Heart right ventricle (tissue), 16 donors: Measurements from ENCODE around the gene SIAH2. TPM values are rescaled to one million over a fixed set of nuclear protein-coding genes. Genes with fewer than 3 reads are reported as not detected.

Source experiments
- ATAC-seq, 8 donors: fragments of 200-7000 bp; cut with Tn5 transposase; one replicate each; pipeline ENCODE4 v1.9.1; 2020; ENCODE audit warnings: mild to moderate bottlenecking in 8 of 8, moderate library complexity in 8 of 8, moderate number of reproducible peaks in 1 of 8
- DNase-seq, 2 donors: peaks; one replicate each; pipeline ENCODE4 v3.0.0-alpha.2; 2020
- H3K27ac ChIP-seq, 10 donors: fragments of 200-600 bp; sonication (generic) in 2 of 10; one replicate each; pipeline versions ENCODE4 v1.5.0 to v1.8.0; 2020 to 2022; ENCODE audit warnings: mild to moderate bottlenecking in 3 of 10
- H3K27me3 ChIP-seq, 7 donors: fragments of 200-600 bp; one replicate each; pipeline ENCODE4 v1.8.0; 2021 to 2022; ENCODE audit warnings: mild to moderate bottlenecking in 2 of 7
- H3K36me3 ChIP-seq, 9 donors: fragments of 200-600 bp; sonication (generic) in 1 of 9; one replicate each; pipeline versions ENCODE4 v1.5.0 to v1.8.0; 2020 to 2022; ENCODE audit warnings: mild to moderate bottlenecking in 2 of 9
- H3K4me1 ChIP-seq, 9 donors: fragments of 200-600 bp; sonication (generic) in 1 of 9; one replicate each; pipeline versions ENCODE4 v1.5.0 to v1.8.0; 2020 to 2022; ENCODE audit warnings: mild to moderate bottlenecking in 4 of 9
- H3K4me3 ChIP-seq, 10 donors: fragments of 200-600 bp; sonication (generic) in 2 of 10; one replicate each; pipeline versions ENCODE4 v1.5.0 to v1.8.0; 2020 to 2022; ENCODE audit warnings: mild to moderate bottlenecking in 7 of 10, moderate library complexity in 2 of 10
- H3K9me3 ChIP-seq, 11 donors: fragments of 200-600 bp in 10 of 11; sonication (generic) in 2 of 11; one replicate each; pipeline versions ENCODE4 v1.5.0 to v1.8.0; 2013 to 2022; ENCODE audit warnings: mild to moderate bottlenecking in 2 of 11, control low read depth in 1 of 11, moderate library complexity in 1 of 11
- CTCF ChIP-seq, 9 donors: fragments of 200-600 bp; sonication (generic) in 2 of 9; IDR thresholded peaks; one replicate each; pipeline versions ENCODE4 v1.5.0 to v1.8.0; 2021 to 2022; ENCODE audit warnings: antibody characterized with exemption in 9 of 9, mild to moderate bottlenecking in 5 of 9, moderate library complexity in 1 of 9
- WGBS, 2 donors: extraction: QIAGEN DNeasy Blood & Tissue Kit; methylation state at CpG; one replicate each; pipeline ENCODE4 v1.1.7; 2013; ENCODE audit warnings: inconsistent platforms in 1 of 2; 5-methylcytosine and 5-hydroxymethylcytosine counted together
- intact Hi-C, 10 donors: fragments of 100-400 bp; cut with DNase I; formaldehyde crosslinking; loops; one replicate each; pipeline versions ENCODE4 v1.11.1 to v1.14.2; 2022
- polyA plus RNA-seq, 2 donors: library from polyadenylated mRNA; stranded (reverse); fragments of 200-250 nt; gene quantifications; one replicate each; pipeline ENCODE4 v1.2.3, GENCODE V29; 2013
- total RNA-seq, 10 donors: library from RNA; stranded (reverse); fragmentation: NEBNext Ultra II Directional in 3 of 10; extraction: Animal tissue kit (Norgen Biotek cat#: 25700) in 3 of 10; gene quantifications; one replicate each; pipeline versions ENCODE4 v1.2.1 to v1.2.4, GENCODE V29; 2021 to 2023
- donor health status: Arrhythmogenic right ventricular cardiomyopathy.
- donor health status: ischemic (EF 13 %, LVEDD 7.1; RV severe dilation, severe dysfunction).
- donor health status: healthy with polysubstance abuse.
- donor health status: DM: no; HTN: yes; CAD: no.
- donor health status: DM: no; HTN: no; CAD: no.
- donor health status: ischemic (EF 25% LVEDD 6.9; RV normal size, moderate dysfunction).
- donor health status: ischemic (EF 25% LVEDD 5.7; RV mildly dilated, moderate dysfunction).
- donor health status: healthy.
- donor health status: DM: yes; HTN: yes; CAD: no.
- donor health status: Ischemic cardiomyopathy.
- donor health status: ischemic (EF 35%, LVEDD 5.7; RV mildly dilated, moderate dysfunction).
- donor health status: nonischemic (EF 11% LVEDD 7.7; RV severe dilation, severe dysfunction).
- donor health status: DM: yes; HTN: yes; CAD: no.
- donor health status: PGD.
- donor health status: ischemic (EF 29% LVEDD 5.4; RV normal size, mild dysfunction).
- donor health status: nonischemic (EF 23%, LVEDD 6.1; RV moderate dilation, normal function).

The SIAH2 gene
- total and polyA plus RNA-seq, 12 donors = 6.1 to 30.7 (median 20.2) TPM

- DNase-seq (no peak), ATAC-seq (peak in 4 of 8 donors; percentile 13 to 54 (median 26))
- TF ChIP-seq CTCF (IDR thresholded peaks at IDR 0.05) = no peak
- H3K27me3 ChIP-seq = no peaks in the 10 kb centered on the region
- WGBS, 2 donors = 90 to 95% methylated on average over 14 of the region's 14 CpGs
- H3K4me3 ChIP-seq = no peak overlapping the region
- H3K9me3 ChIP-seq = no peaks in the 10 kb centered on the region
- no peaks in the 10 kb centered on the region for H3K36me3 ChIP-seq
- H3K4me1 ChIP-seq = peaks cover 0 to 15% (median 0%) of the 10 kb centered on the region in 9 donors
- intact Hi-C loops = loop anchor here in 1 of 10 donors (10.0 kb wide), 1 partner anchor 49 kb away; no protein-coding TSS in a partner anchor
- H3K27ac ChIP-seq = no peak overlapping the region
These were observed 10.7 kb upstream of the SIAH2 start for GRCh38 chr3:150773616-150774192.

GRCh38 chr3:150771600-150771999 lies 8.6 kb upstream of the SIAH2 start:
- DNase-seq = no peak
- Histone ChIP-seq H3K36me3 (no peaks in the 10 kb centered on the region), H3K4me3 (no peak overlapping the region), H3K27ac (no peak overlapping the region), H3K9me3 (no peaks in the 10 kb centered on the region), H3K27me3 (no peaks in the 10 kb centered on the region), H3K4me1 (peaks cover 0 to 15% (median 0%) of the 10 kb centered on the region in 9 donors)
- no peak for TF ChIP-seq CTCF (IDR thresholded peaks at IDR 0.05)
- WGBS, 2 donors = 62 to 83% methylated on average over 2 of the region's 2 CpGs
- peak in 1 of 8 donors; percentile 53 for ATAC-seq
- intact Hi-C loops = loop anchor here in 1 of 10 donors (10.0 kb wide), 1 partner anchor 47 kb away; no protein-coding TSS in a partner anchor

GRCh38 chr3:150770681-150771080 lies 7.7 kb upstream of the SIAH2 start:
- no peak overlapping the region for H3K4me3 ChIP-seq
- H3K27ac ChIP-seq = no peak overlapping the region
- no peaks in the 10 kb centered on the region for H3K9me3 ChIP-seq
- intact Hi-C loops = loop anchor here in 1 of 10 donors (10.0 kb wide), 1 partner anchor 46 kb away; no protein-coding TSS in a partner anchor
- H3K4me1 ChIP-seq = peaks cover 0 to 15% (median 0%) of the 10 kb centered on the region in 9 donors
- ATAC-seq (peak in 1 of 8 donors; percentile 22), DNase-seq (no peak)
- H3K27me3 ChIP-seq = no peaks in the 10 kb centered on the region
- TF ChIP-seq CTCF (IDR thresholded peaks at IDR 0.05) = no peak
- WGBS, 2 donors = 74 to 83% methylated on average over 3 of the region's 3 CpGs
- no peaks in the 10 kb centered on the region for H3K36me3 ChIP-seq

GRCh38 chr3:150766742-150767141 lies 3.8 kb upstream of the SIAH2 start:
- H3K36me3 ChIP-seq = no peaks in the 10 kb centered on the region
- no peak overlapping the region for H3K4me3 ChIP-seq
- H3K27me3 ChIP-seq = no peaks in the 10 kb centered on the region
- ATAC-seq = no peak
- no peak for DNase-seq
- H3K4me1 ChIP-seq = peaks cover 0 to 15% (median 8%) of the 10 kb centered on the region in 9 donors
- TF ChIP-seq CTCF (IDR thresholded peaks at IDR 0.05) = no peak
- no peak overlapping the region for H3K27ac ChIP-seq
- H3K9me3 ChIP-seq = no peaks in the 10 kb centered on the region
- 88 to 93% methylated on average over 3 of the region's 3 CpGs for WGBS, 2 donors
- intact Hi-C loops = loop anchor here in 3 of 10 donors (5.0 to 10.0 kb wide), 2 partner anchors 54 to 162 kb away; partner anchors contain the start of gene SELENOT (in 2 of the 3)
